Type B pancreatic cell (in vitro differentiated cells): ENCODE data around the gene TMEM161B. TPM values are rescaled to one million over a fixed set of nuclear protein-coding genes. Genes with fewer than 3 reads are reported as not detected.

Experiments
- DNase-seq: peaks from one replicate; pipeline ENCODE4 v3.0.0; 2021; ENCODE audit warnings: mixed read lengths; ENCODE audit not compliant: unreplicated experiment; ENCODE audit errors: extremely low spot score
- H3K27ac Mint-ChIP-seq: 2 replicates; pipeline ENCODE4 v1.8.0; 2021; ENCODE audit warnings: mild to moderate bottlenecking, mixed read lengths
- H3K27me3 Mint-ChIP-seq: 2 replicates; pipeline ENCODE4 v1.8.0; 2021; ENCODE audit warnings: mixed read lengths
- H3K36me3 Mint-ChIP-seq: 2 replicates; pipeline ENCODE4 v1.8.0; 2021; ENCODE audit warnings: mixed read lengths
- H3K4me1 Mint-ChIP-seq: one replicate; pipeline ENCODE4 v1.8.0; 2021; ENCODE audit warnings: mixed read lengths; ENCODE audit not compliant: unreplicated experiment
- H3K4me3 Mint-ChIP-seq: 2 replicates; pipeline ENCODE4 v1.8.0; 2021; ENCODE audit warnings: mild to moderate bottlenecking, mixed read lengths
- H3K9me3 Mint-ChIP-seq: 2 replicates; pipeline ENCODE4 v1.8.0; 2021; ENCODE audit warnings: mixed read lengths
- total RNA-seq: library from RNA; stranded (reverse); gene quantifications from 2 replicates; pipeline ENCODE4 v1.2.1, GENCODE V29; 2021; ENCODE audit warnings: low replicate concordance
- TF ChIP-seq, protein P1 (sequence below): fragments of 200-600 bp; sonication (generic); conservative IDR thresholded peaks from 2 replicates; pipeline ENCODE4 v1.5.0; 2021; ENCODE audit warnings: antibody characterized with exemption, mild to moderate bottlenecking

Gene TMEM161B
- total RNA-seq, 1 donor from 2014 or later: 23.6 TPM

DNA sequence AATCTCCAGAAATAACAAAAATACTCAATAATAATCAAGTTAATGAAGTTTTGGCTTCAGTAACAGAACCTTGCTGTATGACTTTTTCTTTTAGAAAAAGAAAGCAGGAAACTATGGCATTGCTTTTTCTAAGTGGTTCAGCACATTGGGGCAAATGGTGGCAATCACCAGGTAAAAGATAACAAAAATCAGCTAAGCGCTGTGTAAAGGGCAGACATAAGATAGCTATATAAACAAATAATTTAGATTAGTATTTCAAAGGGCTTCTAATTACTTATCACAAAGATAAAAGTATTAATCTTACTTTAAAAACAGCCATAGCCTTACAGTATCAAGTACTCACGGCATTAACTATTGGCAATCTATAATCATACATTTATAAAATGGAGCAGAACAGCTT is 10.0 kb downstream of the TMEM161B start:
- TF ChIP-seq, protein P1, sequence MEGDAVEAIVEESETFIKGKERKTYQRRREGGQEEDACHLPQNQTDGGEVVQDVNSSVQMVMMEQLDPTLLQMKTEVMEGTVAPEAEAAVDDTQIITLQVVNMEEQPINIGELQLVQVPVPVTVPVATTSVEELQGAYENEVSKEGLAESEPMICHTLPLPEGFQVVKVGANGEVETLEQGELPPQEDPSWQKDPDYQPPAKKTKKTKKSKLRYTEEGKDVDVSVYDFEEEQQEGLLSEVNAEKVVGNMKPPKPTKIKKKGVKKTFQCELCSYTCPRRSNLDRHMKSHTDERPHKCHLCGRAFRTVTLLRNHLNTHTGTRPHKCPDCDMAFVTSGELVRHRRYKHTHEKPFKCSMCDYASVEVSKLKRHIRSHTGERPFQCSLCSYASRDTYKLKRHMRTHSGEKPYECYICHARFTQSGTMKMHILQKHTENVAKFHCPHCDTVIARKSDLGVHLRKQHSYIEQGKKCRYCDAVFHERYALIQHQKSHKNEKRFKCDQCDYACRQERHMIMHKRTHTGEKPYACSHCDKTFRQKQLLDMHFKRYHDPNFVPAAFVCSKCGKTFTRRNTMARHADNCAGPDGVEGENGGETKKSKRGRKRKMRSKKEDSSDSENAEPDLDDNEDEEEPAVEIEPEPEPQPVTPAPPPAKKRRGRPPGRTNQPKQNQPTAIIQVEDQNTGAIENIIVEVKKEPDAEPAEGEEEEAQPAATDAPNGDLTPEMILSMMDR: no peak
- peaks cover 17% of the 10 kb centered on the region for H3K36me3 Mint-ChIP-seq
- H3K4me1 Mint-ChIP-seq: no peaks in the 10 kb centered on the region
- no peak overlapping the region for H3K4me3 Mint-ChIP-seq
- no peak for DNase-seq
- H3K9me3 Mint-ChIP-seq: no peaks in the 10 kb centered on the region
- no peaks in the 10 kb centered on the region for H3K27me3 Mint-ChIP-seq
- H3K27ac Mint-ChIP-seq: no peak overlapping the region

DNA sequence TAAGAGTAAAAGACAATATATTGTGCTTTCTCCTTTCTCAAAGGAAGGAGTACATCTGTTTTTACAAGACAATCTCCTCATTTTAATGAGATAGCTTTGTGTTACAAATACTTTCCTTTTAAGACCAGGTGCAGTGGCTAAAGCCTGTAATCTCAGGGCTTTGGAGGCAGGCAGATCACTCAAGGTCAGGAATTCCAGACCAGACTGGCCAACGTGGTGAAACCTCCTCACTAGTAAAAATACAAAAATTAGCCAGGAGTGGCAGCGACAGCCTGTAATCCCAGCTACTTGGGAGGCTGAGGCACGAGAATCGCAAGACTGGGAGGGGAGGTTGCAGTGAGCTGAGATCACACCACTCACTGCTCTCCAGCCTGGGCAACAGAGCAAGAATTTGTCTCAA is 11.8 kb downstream of the TMEM161B start:
- no peak for DNase-seq
- Mint-ChIP-seq H3K27me3 (no peaks in the 10 kb centered on the region), H3K36me3 (peaks cover 11% of the 10 kb centered on the region), H3K4me3 (no peak overlapping the region), H3K9me3 (no peaks in the 10 kb centered on the region), H3K27ac (no peak overlapping the region), H3K4me1 (no peaks in the 10 kb centered on the region)
- TF ChIP-seq, protein P1: no peak

DNA sequence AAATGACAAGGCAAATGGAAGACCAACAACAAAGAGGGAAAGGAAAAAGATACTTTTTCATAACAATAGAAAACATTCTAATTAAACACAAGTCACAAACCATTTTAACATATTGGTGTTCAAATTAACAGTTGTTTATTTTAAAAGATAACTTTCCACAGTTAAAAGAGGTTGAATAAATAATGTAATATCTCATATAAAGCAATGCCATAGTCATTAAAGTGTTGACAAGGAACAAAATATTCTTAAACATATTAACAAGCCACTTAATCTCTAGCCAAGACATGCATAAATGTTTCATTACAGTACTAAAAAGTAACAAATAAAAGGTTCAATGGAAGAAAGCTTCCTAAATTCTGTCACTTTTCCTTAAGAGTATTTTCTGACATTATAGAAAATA is 12.6 kb downstream of the TMEM161B start:
- no peaks in the 10 kb centered on the region for H3K27me3 Mint-ChIP-seq
- no peak overlapping the region for H3K27ac Mint-ChIP-seq
- H3K9me3 Mint-ChIP-seq: no peaks in the 10 kb centered on the region
- TF ChIP-seq, protein P1: no peak
- H3K4me3 Mint-ChIP-seq: no peak overlapping the region
- peaks cover 9% of the 10 kb centered on the region for H3K36me3 Mint-ChIP-seq
- no peak for DNase-seq
- no peaks in the 10 kb centered on the region for H3K4me1 Mint-ChIP-seq

DNA sequence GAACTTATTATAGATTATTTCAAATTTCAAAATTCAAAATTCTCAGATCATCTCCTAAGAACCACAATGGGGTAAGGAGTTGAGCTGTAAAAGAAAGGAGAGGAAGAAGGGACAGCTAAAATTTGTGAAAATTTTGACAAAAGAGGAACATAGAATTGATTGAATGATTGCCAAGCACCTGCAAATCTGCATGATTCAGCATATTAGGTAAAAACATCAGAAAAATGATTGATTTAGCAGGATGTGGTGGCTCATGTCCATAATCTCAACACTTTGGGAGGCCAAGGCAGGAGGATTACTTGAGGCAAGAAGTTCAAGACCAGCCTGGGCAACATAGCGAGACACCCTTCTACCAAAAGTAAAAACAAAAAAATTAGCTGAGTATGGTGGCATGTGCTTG is 14.3 kb downstream of the TMEM161B start:
- DNase-seq: no peak
- TF ChIP-seq, protein P1: no peak
- no peak overlapping the region for H3K27ac Mint-ChIP-seq
- H3K36me3 Mint-ChIP-seq: peaks cover 14% of the 10 kb centered on the region
- no peaks in the 10 kb centered on the region for H3K9me3 Mint-ChIP-seq
- no peak overlapping the region for H3K4me3 Mint-ChIP-seq
- H3K27me3 Mint-ChIP-seq: no peaks in the 10 kb centered on the region
- H3K4me1 Mint-ChIP-seq: peaks cover 7% of the 10 kb centered on the region

DNA sequence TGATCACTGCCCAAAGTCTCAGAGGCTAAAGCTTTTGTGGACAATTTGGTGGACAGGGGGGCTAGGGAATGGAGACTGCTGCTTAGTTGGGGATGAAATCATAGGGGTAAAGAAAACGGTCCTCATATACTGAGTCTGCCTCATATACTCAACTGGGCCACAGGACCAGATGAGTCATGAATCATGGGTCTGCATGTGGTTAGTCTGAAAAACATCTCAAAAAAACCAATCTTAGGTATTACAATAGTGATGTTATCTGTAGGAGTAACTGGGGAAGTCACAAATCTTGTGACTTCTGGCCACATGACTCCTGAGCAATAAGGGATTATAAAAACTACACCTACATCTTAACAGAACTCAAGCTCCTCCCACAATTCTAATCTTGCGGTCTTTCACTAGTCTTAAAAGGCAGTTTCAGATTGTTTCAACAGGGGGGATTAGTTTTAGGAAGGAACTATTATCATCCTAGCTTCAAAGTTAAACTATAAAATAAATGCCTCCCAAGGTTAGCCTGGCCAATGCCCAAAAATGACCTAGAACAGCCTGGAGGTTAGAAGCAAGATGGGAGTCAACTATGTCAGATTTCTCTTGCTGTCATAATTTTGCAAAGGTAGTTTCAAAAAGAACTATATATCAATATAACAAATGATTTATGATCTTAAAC is 17.5 kb downstream of the TMEM161B start:
- Mint-ChIP-seq H3K36me3 (peaks cover 14% of the 10 kb centered on the region), H3K9me3 (peaks cover 4% of the 10 kb centered on the region), H3K4me3 (no peak overlapping the region), H3K4me1 (peaks cover 11% of the 10 kb centered on the region), H3K27ac (no peak overlapping the region), H3K27me3 (no peaks in the 10 kb centered on the region)
- no peak for DNase-seq
- TF ChIP-seq, protein P1: no peak
